ENCODE data around the gene TMEM14B.
"Not testable (repeated sequence)": the region's sequence is repeated elsewhere in the genome, so short reads cannot be mapped to it uniquely, and the experiment has no call there.

Gene TMEM14B
- total RNA-seq = 29.1 to 34.8 reads per million in 2 experiments

DNA sequence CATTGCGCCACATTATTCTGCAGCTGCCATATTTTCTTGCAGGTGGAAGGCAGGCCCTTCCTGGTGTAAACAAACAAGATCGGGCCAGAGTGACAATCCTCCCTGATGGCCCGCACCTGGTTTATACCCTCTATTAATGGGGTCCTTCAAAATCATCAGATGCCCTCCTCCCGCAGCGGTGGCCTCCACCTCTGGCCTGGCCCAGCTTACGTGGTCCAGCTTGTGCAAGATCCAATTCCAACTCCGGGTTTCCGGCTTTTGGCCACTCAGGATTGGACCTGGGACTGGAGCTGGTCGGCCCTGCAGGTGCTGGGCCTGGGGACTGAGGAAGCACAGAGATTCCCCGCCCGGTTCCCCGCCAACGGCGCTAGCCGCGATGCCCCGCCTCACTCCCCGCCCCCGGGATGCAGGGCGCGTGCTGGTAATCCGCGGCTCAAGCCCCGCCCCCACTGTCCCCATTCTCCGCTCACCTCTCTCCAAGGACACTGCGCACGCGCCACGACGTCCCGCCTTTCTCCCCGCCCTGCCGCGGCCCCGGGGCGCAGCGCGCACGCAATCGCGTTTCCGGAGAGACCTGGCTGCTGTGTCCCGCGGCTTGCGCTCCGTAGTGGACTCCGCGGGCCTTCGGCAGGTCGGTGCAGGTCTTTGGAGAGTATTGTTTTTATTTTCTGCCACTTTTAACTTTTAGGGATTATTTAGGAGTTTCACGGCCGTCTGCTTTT is at the start of gene TMEM14B:
Gene TMEM14B, plus strand, starts transcription at position 555 of the 722 bp plus-strand sequence. CDS start 1,441 bp downstream, outside the sequence.
- peak; percentile 99 for DNase-seq (ENCODE audit: low read depth)

DNA sequence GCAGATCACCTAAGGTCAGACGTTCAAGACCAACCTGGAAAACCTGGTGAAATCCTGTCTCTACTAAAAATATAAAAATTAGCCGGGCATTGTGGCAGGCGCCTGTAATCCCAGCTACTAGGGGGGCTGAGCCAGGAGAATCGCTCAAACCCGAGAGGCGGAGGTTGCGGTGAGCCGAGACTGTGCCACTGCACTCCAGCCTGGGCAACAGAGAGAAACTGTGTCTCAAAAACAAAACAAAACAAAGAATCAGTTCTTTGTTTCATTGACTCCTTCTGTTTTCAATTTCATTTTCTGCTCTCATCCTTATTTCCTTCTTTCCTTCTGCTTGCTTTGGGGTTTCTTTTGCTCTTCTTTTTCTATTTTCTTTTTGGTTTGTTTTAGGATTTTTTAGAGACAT is 33.6 kb upstream of the TMEM14B start:
- DNase-seq (ENCODE audit: low read depth) = no peak

DNA sequence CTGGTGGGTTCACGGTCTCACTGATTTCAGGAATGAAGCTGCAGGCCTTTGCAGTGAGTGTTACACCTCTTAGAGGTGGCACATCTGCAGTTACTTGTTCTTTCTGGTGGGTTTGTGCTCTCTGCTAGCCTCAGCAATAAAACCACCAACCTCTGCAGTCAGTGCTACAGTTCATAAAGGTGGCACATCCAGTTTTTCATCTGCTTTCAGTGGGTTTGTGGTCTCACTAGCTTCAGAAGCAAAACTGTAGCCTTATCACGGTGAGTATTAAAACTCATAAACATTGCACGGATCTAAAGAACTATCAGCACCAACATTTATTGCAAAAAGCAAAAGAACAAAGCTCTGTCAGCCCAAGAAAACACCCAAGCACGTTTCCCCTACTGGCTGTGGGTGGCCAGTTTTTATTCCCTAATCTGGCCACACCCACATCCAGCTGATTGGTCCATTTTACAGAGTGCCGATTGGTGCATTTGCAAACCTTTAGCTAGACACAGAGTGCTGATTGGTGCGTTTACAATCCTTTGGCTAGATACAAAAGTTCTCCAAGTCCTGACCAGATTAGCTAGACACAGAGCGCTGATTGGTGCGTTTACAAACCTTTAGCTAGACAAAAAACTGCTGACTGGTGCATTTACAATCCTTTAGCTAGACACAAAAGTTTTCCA is 28.2 kb upstream of the TMEM14B start:
- DNase-seq (ENCODE audit: low read depth) = peak; percentile 13

DNA sequence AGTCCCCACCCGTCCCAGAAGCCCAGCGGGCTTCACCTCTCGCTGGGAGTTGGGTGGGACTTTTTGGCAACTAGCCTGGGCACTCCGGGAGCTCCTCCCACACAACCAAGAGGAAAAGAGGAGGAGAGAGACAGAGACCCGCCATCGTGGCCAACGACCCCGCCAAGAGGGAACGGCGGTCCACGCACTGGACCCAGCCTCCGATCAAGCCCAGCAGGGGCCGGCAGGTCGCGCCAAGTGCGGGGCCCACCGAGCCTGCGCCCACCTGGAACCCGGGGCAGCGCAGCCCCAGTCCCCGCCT is 27.7 kb upstream of the TMEM14B start:
- DNase-seq (ENCODE audit: low read depth) = no peak

DNA sequence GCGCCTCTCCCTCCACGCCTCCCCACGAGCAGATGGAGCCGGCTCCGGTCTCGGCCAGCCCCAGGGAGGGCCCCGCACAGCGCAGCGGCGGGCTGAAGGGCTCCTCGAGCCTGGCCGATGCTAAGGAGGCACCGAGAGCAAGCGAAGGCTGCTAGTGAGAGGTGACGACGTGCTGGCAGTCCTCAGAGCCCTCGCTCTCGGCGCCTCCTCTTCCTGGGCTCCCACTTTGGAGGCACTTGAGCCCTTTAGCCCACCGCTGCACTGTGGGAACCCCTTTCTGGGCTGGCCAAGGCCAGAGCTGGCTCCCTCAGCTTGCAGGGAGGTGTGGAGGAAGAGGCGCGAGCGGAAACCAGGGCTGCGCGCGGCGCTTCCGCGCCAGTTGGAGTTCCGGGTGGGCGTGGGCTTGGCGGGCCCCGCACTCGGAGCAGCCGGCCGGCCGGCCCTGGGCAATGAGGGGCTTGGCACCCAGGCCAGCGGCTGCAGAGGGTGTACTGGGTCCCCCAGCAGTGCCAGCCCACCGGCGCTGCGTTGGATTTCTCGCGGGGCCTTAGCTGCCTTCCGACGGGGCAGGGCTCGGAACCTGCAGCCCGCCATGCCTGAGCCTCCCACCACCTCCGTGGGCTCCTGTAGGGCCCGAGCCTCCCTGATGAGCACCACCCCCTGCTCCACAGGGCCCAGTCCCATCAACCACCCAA is 27.2 kb upstream of the TMEM14B start:
- DNase-seq (ENCODE audit: low read depth) = peak; percentile 33

DNA sequence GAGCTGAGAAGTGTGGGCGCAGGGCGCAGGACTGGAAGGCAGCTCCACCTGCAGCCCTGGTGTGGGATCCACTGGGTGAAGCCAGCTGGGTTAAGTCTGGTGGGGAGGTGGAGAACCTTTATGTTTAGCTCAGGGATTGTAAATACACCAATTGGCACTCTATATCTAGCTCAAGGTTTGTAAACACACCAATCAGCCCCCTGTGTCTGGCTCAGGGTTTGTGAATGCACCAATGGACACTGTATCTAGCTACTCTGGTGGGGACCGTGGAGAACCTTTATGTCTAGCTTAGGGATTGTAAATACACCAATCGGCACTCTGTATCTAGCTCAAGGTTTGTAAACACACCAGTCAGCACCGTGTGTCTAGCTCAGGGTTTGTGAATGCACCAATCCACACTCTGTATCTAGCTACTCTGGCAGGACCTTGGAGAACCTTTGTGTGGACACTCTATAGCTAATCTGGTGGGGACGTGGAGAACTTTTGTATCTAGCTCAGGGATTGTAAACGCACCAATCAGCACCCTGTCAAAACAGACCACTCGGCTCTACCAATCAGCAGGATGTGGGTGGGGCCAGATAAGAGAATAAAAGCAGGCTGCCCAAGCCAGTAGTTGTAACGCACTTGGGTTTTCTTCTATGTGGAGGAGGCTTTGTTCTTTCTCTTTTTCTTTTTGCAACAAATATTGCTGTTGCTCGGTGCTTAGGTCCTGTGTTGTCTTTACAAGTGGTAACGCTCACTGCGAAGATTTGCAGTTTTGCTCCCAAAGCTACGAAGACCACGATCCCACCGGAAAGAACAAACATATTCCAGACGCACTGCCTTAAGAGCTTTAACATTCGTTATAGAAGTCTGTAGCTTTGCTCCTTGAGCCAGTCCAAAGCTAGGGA is 26.4 kb upstream of the TMEM14B start:
- DNase-seq (ENCODE audit: low read depth) = not testable (repeated sequence)

DNA sequence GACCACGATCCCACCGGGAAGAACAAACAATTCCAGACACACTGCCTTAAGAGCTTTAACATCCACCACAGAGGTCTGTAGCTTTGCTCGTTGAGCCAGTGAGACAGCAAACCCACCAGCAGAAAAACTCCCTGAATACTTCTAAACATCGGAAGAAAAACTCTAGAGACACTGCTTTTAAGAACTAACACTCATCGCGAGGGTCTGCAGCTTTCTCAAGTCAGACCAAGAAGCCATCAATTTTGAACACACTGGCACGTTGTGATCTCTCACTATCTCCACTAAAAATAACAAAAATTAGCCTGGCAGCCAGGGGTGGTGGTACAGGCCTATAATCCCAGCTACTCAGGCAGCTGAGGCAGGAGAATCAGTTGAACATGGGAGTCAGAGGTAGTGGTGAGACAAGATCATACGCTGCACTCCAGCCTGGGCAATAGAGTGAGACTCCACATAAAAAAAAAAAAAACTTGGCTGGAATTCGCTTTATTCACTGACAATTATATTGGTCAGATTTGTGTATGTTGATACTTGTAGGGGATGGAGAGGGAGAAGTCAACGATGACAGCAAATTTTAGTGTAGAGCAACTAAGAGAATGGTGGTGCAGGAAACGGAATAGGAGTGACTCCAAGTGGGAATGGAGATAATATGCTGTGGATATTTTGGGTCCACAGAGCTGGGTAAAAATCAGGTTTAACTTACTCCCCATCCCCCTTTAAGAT is 25.6 kb upstream of the TMEM14B start:
- DNase-seq (ENCODE audit: low read depth) = no peak

DNA sequence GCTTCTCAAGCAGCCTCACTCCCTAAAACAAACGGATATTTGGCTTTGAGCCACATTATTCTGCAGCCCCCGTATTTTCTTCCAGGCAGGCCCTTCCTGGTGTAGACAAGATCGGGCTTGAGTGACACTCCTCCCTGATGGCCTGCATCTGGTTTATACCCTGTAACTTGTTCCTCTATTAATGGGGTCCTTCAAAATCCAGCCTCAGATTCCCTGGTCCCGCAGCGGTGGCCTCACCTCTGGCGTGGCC is 25.1 kb upstream of the TMEM14B start:
- no peak for DNase-seq (ENCODE audit: low read depth)

DNA sequence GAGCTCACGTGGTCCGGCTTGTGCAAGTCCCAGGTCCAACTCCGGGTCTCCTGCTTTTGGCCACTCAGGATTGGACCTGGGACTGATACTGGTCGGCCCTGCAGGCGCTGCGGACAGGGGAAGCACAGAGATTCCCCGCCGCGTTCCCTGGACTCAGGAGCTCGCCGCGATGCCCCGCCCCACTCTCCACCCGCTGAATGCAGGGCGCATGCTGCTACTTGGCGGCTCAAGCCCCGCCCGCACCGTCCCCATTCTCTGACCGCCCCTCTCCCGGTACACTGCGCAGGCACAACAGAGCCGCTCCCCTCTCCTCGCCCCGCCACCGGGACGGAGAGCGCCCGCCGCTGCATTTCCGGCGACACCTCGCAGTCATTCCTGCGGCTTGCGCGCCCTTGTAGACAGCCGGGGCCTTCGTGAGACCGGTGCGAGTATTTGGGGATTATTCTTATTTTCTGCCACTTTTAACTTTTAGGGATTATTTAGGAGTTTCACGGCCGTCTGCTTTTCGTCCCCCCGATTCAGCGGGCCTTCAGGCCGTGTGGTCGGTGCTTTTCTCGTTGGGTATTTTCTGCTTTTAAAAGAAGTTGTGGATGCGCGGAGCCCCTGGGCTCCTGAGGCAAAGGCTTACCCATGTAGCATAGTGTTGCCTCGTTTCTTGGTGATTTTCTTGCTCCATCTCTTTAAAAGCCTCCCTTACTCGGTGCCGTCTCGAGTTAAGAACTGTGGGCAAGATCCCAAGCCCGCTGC is 24.6 kb upstream of the TMEM14B start, which contains the start of gene TMEM14C:
Gene TMEM14C, plus strand, starts transcription at position 251 of the 747 bp plus-strand sequence. CDS start 1,544 bp downstream, outside the sequence.
- peak; percentile 53 for DNase-seq (ENCODE audit: low read depth)

DNA sequence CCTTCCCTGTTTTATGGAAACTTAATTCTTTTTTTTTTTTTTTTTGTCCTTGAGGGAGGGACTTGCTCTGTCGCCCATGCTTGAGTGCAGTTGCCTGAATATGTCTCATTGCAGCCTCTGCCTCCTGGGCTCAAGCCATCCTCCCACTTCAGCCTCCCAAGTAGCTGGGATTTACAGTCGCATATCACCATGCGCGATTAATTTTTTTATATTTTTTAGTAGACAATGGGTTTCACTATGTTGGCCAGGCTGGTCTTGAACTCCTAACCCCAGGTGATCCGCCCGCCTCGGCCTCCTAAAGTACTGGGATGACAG is 24.1 kb upstream of the TMEM14B start:
- no peak for DNase-seq (ENCODE audit: low read depth)

DNA sequence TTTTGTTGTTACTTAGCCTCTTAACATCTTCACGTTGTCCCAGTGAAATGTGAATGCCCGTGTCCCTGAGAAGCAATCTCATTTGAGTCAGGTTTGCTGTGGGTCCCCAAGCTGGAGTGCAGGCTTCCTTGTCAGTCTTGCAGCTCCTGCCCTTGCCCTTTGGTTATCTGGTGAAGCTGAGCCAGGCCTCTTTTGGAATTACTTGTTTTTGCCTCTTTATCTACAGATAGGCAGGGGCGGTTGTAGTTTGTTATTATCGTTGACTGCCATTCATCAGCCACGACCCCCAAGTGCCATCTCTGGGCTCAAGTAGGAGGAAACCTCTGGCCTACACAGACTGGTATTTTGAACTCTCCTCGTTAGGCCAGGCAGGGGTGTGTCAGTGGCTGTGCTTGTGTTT is 22.6 kb upstream of the TMEM14B start:
- no peak for DNase-seq (ENCODE audit: low read depth)

DNA sequence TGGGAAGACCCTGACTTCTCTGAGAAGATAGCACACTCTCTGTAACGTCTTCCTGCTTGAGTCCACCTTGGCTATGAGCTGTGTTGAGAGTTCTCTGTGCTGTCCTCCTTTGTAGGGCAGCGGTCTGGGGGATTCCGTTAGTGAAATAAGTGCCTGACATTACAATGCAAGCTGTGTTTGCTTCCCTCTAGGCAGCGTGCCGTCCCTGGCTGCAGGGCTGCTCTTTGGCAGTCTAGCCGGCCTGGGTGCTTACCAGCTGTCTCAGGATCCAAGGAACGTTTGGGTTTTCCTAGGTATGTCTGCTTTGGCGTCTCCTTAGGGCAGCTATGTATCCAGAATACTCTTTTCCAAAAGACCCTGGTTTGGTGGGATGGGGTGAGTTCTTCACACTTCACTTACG is 21.9 kb upstream of the TMEM14B start:
- DNase-seq (ENCODE audit: low read depth) = no peak

DNA sequence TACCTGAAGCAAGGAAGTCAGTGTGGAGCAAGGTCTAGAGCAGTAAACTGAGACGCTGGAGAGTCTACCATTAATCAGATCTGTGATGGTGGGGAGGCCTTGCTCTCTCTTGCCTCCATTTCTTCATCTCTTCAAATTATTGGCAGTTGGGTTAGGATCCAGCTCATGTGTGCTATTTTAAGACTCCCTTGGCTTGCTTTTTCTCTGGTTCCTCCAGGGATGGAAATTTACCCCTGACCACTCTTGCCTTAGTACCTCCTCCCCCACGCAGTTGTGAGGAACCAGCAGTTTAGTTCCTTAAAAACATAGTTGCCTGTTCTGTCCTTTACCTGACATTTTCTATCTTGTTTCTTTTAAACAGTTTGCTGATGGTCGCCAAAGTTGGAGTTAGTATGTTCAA is 17.4 kb upstream of the TMEM14B start:
- no peak for DNase-seq (ENCODE audit: low read depth)

DNA sequence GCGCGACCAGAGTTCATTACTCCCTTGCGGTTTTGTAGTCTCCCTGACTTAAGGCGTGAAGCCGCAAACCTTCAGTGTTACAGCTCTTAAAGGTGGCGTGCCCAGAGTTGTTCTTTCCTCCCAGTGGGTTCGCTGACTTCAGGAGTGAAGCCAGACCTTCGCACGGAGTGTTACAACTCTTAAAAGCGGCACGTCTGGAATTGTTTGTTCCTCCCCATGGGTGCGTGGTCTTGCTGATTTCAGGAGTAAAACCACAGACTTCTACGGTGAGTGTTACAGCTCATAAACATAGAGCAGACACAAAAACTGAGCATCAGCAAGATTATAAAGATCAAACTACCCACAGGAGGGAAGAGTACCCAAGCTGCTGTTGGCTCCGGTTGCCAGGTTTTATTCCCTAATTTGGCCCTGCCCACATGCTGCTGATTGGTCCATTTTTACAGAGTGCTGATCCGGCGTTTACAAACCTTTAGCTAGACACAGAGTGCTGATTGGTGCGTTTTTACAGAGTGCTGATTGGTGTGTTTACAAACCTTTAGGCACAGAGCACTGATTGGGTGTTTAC is 14.4 kb upstream of the TMEM14B start:
- DNase-seq (ENCODE audit: low read depth) = no peak

DNA sequence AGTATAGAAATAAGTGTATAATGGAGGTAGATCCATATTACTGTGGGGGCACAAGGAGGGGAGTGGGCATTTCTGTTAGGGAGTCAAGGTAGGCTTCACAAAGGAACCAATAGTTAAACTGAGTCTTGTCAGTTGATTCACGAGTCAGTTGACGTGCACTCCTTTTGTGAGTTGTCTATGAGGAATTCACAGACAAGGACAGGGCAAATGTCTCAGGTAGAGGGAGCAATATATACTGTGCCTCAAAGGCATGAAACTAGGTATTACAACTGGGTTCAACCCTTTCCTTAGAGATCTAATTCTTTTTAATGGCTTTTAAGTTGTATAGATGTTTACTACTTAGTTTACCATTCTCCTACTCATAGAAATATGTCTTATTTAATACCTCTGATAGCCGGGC is 13.7 kb upstream of the TMEM14B start:
- DNase-seq (ENCODE audit: low read depth) = no peak

DNA sequence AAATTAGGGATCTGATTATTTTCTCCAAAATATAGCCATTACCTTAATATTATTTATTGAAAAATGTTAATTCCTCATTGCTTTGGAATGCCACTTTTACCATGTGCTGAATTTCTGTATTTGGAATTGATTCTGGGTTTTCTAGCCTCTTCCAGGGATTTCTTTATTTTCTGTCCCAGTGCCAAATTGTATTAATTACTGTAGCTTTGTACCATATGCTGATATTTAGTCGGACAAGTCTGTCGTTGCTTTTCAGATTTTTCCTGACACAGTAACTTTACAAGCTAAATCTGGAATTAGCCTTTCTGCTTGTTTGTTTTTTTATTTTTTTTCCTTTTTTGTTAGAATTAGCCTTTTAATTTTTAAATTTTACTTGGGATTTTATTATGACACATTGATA is 10.9 kb upstream of the TMEM14B start:
- no peak for DNase-seq (ENCODE audit: low read depth)

DNA sequence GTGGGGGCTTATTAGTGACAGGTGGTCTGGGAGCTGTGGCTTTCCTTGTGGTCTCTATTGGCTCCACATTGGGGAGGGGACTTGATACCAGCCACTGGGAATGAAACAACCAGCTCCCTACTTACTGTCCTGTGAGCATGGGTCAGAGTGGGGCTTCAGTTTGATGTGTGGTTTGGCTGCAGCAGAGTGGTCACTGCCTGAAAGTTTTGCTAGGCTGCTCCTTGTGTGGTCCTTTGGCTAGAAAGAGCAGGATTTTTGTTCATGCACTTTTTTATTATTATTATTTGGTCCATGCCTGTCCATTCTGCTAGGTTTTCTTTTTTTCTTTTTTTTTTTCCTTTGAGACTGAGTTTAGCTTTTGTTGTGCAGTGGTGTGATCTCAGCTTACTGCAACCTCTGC is 7.5 kb upstream of the TMEM14B start:
- no peak for DNase-seq (ENCODE audit: low read depth)

DNA sequence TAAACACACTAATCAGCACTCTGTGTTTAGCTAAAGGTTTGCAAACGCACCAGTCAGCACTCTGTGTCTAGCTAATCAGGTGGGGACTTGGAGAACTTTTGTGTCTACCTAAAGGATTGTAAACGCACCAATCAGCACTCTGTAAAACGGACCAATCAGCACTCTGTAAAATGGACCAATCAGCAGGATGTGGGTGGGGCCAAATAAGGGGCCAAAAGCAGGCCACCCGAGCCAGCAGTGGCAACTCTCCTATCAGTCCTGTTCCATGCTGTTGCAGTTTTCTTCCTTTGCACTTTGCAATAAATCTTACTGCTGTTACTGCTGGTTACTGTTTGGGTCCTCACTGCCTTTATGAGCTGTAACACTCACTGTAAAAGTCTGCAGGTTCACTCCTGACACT is 6.0 kb upstream of the TMEM14B start:
- not testable (repeated sequence) for DNase-seq (ENCODE audit: low read depth)

DNA sequence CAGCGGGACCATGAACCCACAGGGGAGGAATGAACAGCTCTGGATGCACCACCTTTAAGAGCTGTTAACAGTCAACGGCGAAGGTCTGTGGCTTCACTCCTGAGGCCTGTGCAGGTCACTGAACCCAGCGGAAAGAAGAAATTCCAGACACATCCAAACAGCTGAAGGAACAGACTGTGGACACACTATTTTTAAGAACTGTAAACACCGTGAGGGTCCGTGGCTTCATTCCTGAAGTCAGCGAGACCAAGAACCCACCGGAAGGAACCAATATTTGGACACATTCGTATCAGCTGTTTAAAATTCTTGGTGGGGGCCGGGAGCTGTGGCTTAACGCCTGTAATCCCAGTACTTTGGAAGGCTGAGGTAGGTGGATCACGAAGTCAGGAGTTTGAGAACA is 5.4 kb upstream of the TMEM14B start:
- no peak for DNase-seq (ENCODE audit: low read depth)

DNA sequence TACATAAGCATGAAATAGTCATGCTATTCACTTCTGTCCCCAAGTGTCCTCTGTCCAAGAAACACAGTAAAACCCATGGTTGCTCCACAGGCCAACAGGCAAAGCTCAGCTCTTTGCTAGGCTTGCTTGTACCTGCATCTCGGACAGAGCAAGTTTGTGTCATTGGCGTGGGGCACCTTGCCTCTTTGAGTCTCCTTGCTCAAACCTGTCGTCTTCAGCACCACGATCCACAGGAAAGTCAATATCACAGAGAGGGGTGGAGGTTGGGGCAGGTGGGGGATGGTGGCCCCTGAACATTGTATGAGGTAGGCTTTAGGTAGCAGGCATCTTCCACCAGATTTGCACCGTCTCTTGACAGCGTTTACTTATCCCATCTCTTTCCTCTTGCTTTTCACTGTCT is 4.1 kb upstream of the TMEM14B start:
- no peak for DNase-seq (ENCODE audit: low read depth)

DNA sequence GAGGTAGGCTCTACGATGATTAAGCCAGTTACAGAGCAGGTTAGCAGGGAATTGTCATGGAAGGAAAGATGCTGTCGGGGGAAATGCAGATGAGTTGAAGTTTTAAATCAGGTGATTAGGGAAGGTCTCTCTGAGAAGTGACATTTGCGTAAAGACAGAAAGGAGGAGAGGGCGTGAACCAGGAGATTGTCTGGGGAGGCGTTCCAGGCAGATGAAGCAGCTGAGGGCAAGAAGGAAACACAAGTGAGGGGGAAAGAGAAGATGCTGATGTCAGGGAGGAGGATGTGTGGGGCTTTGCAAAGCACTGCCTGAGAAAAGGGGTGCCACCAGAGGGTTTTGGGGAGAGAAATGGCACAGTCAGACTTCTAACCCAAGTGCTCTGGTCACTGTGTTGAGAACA is 2.5 kb upstream of the TMEM14B start:
- no peak for DNase-seq (ENCODE audit: low read depth)

Data from T follicular helper cell (primary cell).